Panc1 (cell line): ENCODE results near the gene TMEM156. TPM values are rescaled to one million over a fixed set of nuclear protein-coding genes. Genes with fewer than 3 reads are reported as not detected.

Experiments
- ATAC-seq: fragments of 200-7000 bp; cut with Tn5 transposase; 2 replicates; pipeline ENCODE4 v1.9.1; 2020; ENCODE audit warnings: mild to moderate bottlenecking, moderate library complexity
- BruUV-seq: library from RNA; stranded (reverse); fragments of 400-500 nt; replicated peaks from 2 replicates; lab custom pipeline; 2021; lab: Mats Ljungman, UMichigan
- CTCF ChIA-PET: fragments of 300-600 bp; sonication (Branson Sonifier 250); formaldehyde crosslinking; loops from one replicate; lab custom pipeline; 2022; ENCODE audit warnings: antibody characterized with exemption; lab: Charles Lee
- POLR2A ChIA-PET: fragments of 300-600 bp; sonication (Branson Sonifier 250); formaldehyde crosslinking; loops from one replicate; lab custom pipeline; 2022; ENCODE audit warnings: antibody characterized with exemption; lab: Charles Lee
- DNase-seq: peaks from one replicate; pipeline ENCODE4 v3.0.0-alpha.2; 2010; ENCODE audit warnings: low read depth, low spot score
- H3K27ac ChIP-seq: 2 replicates; pipeline ENCODE4 v1.5.1; 2011; ENCODE audit warnings: mild to moderate bottlenecking, low read length, inconsistent platforms
- H3K27me3 ChIP-seq: fragments of 200-500 bp; sonication (Bioruptor generic); 2 replicates; pipeline ENCODE4 v1.6.0; 2014; ENCODE audit warnings: low read length, inconsistent platforms; ENCODE audit not compliant: control insufficient read depth, insufficient read depth
- H3K36me3 ChIP-seq: fragments of 200-500 bp; sonication (Bioruptor generic); 2 replicates; pipeline ENCODE4 v1.5.1; 2014; ENCODE audit warnings: inconsistent platforms, mild to moderate bottlenecking, low read length, moderate library complexity; ENCODE audit not compliant: control insufficient read depth, insufficient read depth
- H3K4me1 ChIP-seq: 2 replicates; pipeline ENCODE4 v1.5.1; 2011; ENCODE audit warnings: inconsistent platforms, mild to moderate bottlenecking, low read length, moderate library complexity; ENCODE audit not compliant: control insufficient read depth, insufficient read depth
- H3K4me3 ChIP-seq, 2 experiments: 2 replicates each; pipeline ENCODE4 v1.5.1; 2011 to 2012; ENCODE audit warnings: low read depth in 2 of 2, low read length in 2 of 2, mild to moderate bottlenecking in 2 of 2, inconsistent platforms in 1 of 2, moderate library complexity in 1 of 2
- H3K9me3 ChIP-seq: fragments of 200-500 bp; sonication (Bioruptor generic); 2 replicates; pipeline ENCODE4 v1.5.1; 2014; ENCODE audit warnings: low read depth, mild to moderate bottlenecking, inconsistent platforms, low read length, moderate library complexity; ENCODE audit not compliant: control insufficient read depth, insufficient read depth
- POLR2AphosphoS5 ChIP-seq: IDR thresholded peaks from 2 replicates; pipeline ENCODE4 v1.6.1; 2012; ENCODE audit warnings: mild to moderate bottlenecking, low read depth, low read length, moderate library complexity
- SIN3A ChIP-seq: IDR thresholded peaks from 2 replicates; pipeline ENCODE4 v1.6.1; 2012; ENCODE audit warnings: low read depth, mild to moderate bottlenecking, low read length, moderate library complexity, borderline replicate concordance; ENCODE audit not compliant: insufficient read depth
- TCF7L2 ChIP-seq: IDR thresholded peaks from 2 replicates; pipeline ENCODE4 v1.6.1; 2011; ENCODE audit warnings: mild to moderate bottlenecking, low read depth, low read length, inconsistent platforms
- in situ Hi-C: cut with HindIII; loops from 2 replicates; pipeline ENCODE4 v1.10.0; 2016; ENCODE audit warnings: low sequenced_read_pairs, low pct_unique_long_range_greater_than_20kb
- intact Hi-C: fragments of 100-400 bp; cut with micrococcal nuclease; formaldehyde crosslinking; loops from one replicate; pipeline ENCODE4 v1.10.0; 2022; ENCODE audit not compliant: unreplicated experiment
- total RNA-seq: library from RNA; stranded (reverse); gene quantifications from one replicate; pipeline ENCODE4 v1.2.1, GENCODE V29; 2021; ENCODE audit not compliant: unreplicated experiment
- TF ChIP-seq, protein P1 (sequence below), 2 experiments: IDR thresholded peaks; 2 replicates each; pipeline ENCODE4 v1.6.1; 2011 to 2012; ENCODE audit warnings: low read depth in 2 of 2, control low read depth in 1 of 2, low read length in 1 of 2, mild to moderate bottlenecking in 1 of 2, moderate library complexity in 1 of 2; ENCODE audit not compliant: insufficient read depth in 1 of 2
- TF ChIP-seq, protein P2 (sequence below): fragments of 450-650 bp; IDR thresholded peaks from 2 replicates; pipeline ENCODE4 v1.5.1; 2017; ENCODE audit warnings: mild to moderate bottlenecking

TMEM156 gene
- total RNA-seq, 1 experiment from 2014 or later = 5.8 TPM

DNA sequence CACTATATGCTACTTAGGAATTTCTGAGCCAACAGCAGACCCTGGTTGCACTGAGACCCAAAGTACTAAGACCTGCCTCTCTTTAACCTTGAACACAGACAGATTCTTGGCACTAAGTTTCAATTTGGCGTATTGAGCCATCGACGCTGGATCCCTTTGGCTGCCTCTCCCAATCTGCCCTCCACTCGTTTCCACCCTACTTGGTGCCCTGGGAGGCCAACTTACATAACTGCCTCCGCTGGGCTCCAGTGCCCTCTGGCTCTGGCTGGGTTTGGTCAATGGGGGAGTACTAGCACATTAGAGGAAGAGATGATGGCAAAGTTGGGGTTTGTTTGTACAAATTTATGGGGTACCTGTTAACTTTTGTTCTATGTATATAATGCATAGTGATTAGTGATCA, 63.5 kb downstream of the TMEM156 start:
- H3K9me3 ChIP-seq = no peaks in the 10 kb centered on the region
- TF ChIP-seq, protein P1, sequence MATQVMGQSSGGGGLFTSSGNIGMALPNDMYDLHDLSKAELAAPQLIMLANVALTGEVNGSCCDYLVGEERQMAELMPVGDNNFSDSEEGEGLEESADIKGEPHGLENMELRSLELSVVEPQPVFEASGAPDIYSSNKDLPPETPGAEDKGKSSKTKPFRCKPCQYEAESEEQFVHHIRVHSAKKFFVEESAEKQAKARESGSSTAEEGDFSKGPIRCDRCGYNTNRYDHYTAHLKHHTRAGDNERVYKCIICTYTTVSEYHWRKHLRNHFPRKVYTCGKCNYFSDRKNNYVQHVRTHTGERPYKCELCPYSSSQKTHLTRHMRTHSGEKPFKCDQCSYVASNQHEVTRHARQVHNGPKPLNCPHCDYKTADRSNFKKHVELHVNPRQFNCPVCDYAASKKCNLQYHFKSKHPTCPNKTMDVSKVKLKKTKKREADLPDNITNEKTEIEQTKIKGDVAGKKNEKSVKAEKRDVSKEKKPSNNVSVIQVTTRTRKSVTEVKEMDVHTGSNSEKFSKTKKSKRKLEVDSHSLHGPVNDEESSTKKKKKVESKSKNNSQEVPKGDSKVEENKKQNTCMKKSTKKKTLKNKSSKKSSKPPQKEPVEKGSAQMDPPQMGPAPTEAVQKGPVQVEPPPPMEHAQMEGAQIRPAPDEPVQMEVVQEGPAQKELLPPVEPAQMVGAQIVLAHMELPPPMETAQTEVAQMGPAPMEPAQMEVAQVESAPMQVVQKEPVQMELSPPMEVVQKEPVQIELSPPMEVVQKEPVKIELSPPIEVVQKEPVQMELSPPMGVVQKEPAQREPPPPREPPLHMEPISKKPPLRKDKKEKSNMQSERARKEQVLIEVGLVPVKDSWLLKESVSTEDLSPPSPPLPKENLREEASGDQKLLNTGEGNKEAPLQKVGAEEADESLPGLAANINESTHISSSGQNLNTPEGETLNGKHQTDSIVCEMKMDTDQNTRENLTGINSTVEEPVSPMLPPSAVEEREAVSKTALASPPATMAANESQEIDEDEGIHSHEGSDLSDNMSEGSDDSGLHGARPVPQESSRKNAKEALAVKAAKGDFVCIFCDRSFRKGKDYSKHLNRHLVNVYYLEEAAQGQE (IDR thresholded peaks at IDR 0.05; ENCODE audit: insufficient read depth in 1 of 2, low read depth in 2 of 2, low read length in 1 of 2) = no peak
- no peak for TF ChIP-seq TCF7L2
- no peak for TF ChIP-seq POLR2AphosphoS5
- TF ChIP-seq, protein P2, sequence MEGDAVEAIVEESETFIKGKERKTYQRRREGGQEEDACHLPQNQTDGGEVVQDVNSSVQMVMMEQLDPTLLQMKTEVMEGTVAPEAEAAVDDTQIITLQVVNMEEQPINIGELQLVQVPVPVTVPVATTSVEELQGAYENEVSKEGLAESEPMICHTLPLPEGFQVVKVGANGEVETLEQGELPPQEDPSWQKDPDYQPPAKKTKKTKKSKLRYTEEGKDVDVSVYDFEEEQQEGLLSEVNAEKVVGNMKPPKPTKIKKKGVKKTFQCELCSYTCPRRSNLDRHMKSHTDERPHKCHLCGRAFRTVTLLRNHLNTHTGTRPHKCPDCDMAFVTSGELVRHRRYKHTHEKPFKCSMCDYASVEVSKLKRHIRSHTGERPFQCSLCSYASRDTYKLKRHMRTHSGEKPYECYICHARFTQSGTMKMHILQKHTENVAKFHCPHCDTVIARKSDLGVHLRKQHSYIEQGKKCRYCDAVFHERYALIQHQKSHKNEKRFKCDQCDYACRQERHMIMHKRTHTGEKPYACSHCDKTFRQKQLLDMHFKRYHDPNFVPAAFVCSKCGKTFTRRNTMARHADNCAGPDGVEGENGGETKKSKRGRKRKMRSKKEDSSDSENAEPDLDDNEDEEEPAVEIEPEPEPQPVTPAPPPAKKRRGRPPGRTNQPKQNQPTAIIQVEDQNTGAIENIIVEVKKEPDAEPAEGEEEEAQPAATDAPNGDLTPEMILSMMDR = no peak
- TF ChIP-seq SIN3A = no peak
- CTCF ChIA-PET = no interaction called here
- no peaks in the 10 kb centered on the region for H3K36me3 ChIP-seq
- no TSS peak for BruUV-seq
- no peaks in the 10 kb centered on the region for H3K4me1 ChIP-seq
- H3K27me3 ChIP-seq = no peaks in the 10 kb centered on the region
- POLR2A ChIA-PET = interaction anchor here (0.7 kb wide), 1 partner anchor 36 kb away, joined by 3 read pairs; no protein-coding TSS in a partner anchor
- in situ Hi-C loops (no loop called here), intact Hi-C loops (no loop called here)
- H3K4me3 ChIP-seq = no peak overlapping the region
- H3K27ac ChIP-seq = no peak overlapping the region; the same call in 1 of the 2 replicates
- no peak for DNase-seq
- no peak for ATAC-seq

DNA sequence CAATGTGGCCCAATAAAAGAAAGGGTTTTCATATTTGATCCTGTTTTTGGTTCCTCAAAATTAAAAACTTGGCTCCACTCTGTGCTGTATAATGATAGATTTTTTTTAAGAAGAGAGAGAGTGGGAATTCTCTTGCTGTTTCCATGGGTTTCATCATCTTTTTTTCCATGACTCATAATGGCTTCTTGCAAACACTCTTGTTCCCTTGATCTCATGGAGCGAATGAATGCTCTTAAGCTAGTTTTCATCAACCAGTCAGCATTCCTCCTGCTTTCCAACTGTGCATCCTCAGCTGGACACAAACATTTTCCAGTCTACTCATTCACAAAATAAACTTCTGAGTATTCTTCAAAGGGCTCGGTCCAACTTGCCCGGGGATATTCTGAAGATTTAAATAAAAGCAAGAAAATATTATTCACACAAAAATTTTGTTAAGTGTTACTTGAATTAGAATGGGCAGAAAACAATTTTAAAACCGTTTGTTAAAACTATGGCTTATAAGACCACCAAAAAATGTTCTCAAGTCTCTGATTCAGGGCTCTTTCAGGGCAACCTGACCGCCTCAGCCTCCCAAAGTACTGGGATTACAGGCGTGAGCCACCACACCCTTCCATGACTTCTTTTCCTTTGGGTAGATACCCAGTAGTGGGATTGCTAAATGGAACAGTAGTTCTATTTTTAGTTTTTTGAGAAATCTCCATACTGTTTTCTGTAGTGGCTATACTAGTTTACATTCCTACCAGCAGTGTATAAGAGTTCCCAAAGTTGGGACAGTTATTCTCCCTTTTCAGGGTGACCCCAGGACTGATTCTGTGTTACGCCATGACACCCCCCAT, 64.7 kb downstream of the TMEM156 start:
- DNase-seq = peak; percentile 27
- H3K27me3 ChIP-seq = no peaks in the 10 kb centered on the region
- no peaks in the 10 kb centered on the region for H3K9me3 ChIP-seq
- in situ Hi-C loops (no loop called here), intact Hi-C loops (no loop called here)
- CTCF ChIA-PET = no interaction called here
- no peak overlapping the region for H3K4me3 ChIP-seq
- ATAC-seq = no peak
- no peak overlapping the region for H3K27ac ChIP-seq
- no peaks in the 10 kb centered on the region for H3K4me1 ChIP-seq
- POLR2A ChIA-PET = no interaction called here
- TF ChIP-seq SIN3A = no peak
- no peak for TF ChIP-seq POLR2AphosphoS5
- TF ChIP-seq, protein P2 = no peak
- TF ChIP-seq TCF7L2 = no peak
- TF ChIP-seq, protein P1 (IDR thresholded peaks at IDR 0.05; ENCODE audit: insufficient read depth in 1 of 2, low read depth in 2 of 2, low read length in 1 of 2) = no peak
- no peaks in the 10 kb centered on the region for H3K36me3 ChIP-seq
- BruUV-seq = no TSS peak
